Measurements from ENCODE around the gene HNRNPAB. TPM values are rescaled to one million over a fixed set of nuclear protein-coding genes. Genes with fewer than 3 reads are reported as not detected.

The HNRNPAB gene
- total and polyA plus RNA-seq, 9 of the 15 experiments (the other 6 are each of a cell fraction or from before 2014, with no cell fraction given) = 34.6 to 425 (median 236) TPM

GRCh38 chr5:178231539-178232123, 27.3 kb downstream of the HNRNPAB start (continued):
- TF ChIP-seq MGA (IDR thresholded peaks at IDR 0.05) = peak; percentile 38; the same call in 1 of the 2 replicates
- no peak for TF ChIP-seq GABPB1 (CRISPR knock-in tag; IDR thresholded peaks at IDR 0.05)
- no peak for TF ChIP-seq ATF7 (IDR thresholded peaks at IDR 0.05)
- TF ChIP-seq NR2C2 (CRISPR knock-in tag; IDR thresholded peaks at IDR 0.05) = no peak
- no peak for TF ChIP-seq NR2C2 (tag; IDR thresholded peaks at IDR 0.05)
- TF ChIP-seq ZNF512 (tag; IDR thresholded peaks at IDR 0.05) = no peak
- TF ChIP-seq MAFK (IDR thresholded peaks at IDR 0.05; ENCODE audit: low read length) = no peak
- no peak for TF ChIP-seq PTRF (tag; IDR thresholded peaks at IDR 0.05)
- no peak for TF ChIP-seq ZNF253 (CRISPR knock-in tag; conservative IDR thresholded peaks at IDR 0.05)
- TF ChIP-seq HOXB6 (CRISPR knock-in tag; IDR thresholded peaks at IDR 0.05; ENCODE audit: borderline replicate concordance) = no peak
- TF ChIP-seq, protein P1, sequence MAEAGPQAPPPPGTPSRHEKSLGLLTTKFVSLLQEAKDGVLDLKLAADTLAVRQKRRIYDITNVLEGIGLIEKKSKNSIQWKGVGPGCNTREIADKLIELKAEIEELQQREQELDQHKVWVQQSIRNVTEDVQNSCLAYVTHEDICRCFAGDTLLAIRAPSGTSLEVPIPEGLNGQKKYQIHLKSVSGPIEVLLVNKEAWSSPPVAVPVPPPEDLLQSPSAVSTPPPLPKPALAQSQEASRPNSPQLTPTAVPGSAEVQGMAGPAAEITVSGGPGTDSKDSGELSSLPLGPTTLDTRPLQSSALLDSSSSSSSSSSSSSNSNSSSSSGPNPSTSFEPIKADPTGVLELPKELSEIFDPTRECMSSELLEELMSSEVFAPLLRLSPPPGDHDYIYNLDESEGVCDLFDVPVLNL (CRISPR knock-in tag; IDR thresholded peaks at IDR 0.05; ENCODE audit: low read depth) = no peak
- no peak for TF ChIP-seq ZBTB1 (CRISPR knock-in tag; IDR thresholded peaks at IDR 0.05; ENCODE audit: borderline replicate concordance, low read depth)
- no peak for TF ChIP-seq ZNF175 (CRISPR knock-in tag; IDR thresholded peaks at IDR 0.05; ENCODE audit: low read depth)
- no peak for TF ChIP-seq HIVEP1 (CRISPR knock-in tag; IDR thresholded peaks at IDR 0.05)
- TF ChIP-seq SRF (CRISPR knock-in tag; IDR thresholded peaks at IDR 0.05) = 0 out of 4 replicates have a peak, but pooled peaks of 1 of the 2 experiments have one; percentile 29

Data from K562 (cell line).